Lower leg skin (tissue), 3 donors: ENCODE measurements around the gene DUSP2.

ENCODE experiments used
- POLR2A ChIP-seq, 2 donors: fragments of 450-650 bp; IDR thresholded peaks; one replicate each; pipeline ENCODE4 v1.6.1; 2016 to 2017; ENCODE audit warnings: antibody characterized with exemption in 2 of 2, mild to moderate bottlenecking in 1 of 2, moderate library complexity in 1 of 2
- TF ChIP-seq, protein P1 (sequence below), 3 donors: fragments of 450-650 bp; IDR thresholded peaks; one replicate each; pipeline ENCODE4 v1.5.1; 2016; ENCODE audit warnings: antibody characterized with exemption in 3 of 3, mild to moderate bottlenecking in 3 of 3, moderate library complexity in 2 of 3

DNA sequence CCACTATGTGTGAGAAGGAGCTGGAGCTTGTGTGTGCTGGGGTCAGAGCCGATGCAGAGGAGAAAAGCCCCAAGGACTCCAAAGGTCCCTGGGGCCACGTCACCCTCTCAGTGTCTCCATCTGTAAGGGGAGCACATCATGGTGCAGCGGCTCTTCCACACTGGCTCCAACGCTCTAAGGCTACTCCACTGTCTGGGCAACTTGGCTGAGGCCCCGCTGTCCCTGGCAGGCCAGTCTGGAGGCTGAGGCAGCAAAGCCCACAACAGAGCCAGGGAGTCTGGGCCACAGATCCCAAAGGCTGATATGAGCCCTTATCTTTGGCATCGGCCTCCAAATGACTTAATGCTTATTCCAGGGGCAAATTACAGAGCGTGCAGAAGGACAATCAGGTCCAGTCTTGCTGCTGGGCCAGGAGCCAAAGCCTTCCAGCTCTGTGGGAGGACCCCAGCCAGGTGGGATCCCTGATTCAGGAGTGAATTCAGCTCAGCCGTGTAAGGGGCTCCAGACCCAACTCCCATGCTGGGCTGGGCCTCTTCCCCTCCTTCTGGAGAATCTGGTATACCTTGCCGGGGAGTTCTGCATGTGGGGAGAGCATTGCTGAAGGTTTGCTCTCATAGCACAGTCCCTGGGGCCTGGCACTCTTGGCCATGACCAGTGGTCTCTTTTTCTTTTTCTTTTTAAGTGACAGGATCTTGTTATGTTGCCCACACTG, 1.8 kb upstream of the DUSP2 start:
- TF ChIP-seq, protein P1, sequence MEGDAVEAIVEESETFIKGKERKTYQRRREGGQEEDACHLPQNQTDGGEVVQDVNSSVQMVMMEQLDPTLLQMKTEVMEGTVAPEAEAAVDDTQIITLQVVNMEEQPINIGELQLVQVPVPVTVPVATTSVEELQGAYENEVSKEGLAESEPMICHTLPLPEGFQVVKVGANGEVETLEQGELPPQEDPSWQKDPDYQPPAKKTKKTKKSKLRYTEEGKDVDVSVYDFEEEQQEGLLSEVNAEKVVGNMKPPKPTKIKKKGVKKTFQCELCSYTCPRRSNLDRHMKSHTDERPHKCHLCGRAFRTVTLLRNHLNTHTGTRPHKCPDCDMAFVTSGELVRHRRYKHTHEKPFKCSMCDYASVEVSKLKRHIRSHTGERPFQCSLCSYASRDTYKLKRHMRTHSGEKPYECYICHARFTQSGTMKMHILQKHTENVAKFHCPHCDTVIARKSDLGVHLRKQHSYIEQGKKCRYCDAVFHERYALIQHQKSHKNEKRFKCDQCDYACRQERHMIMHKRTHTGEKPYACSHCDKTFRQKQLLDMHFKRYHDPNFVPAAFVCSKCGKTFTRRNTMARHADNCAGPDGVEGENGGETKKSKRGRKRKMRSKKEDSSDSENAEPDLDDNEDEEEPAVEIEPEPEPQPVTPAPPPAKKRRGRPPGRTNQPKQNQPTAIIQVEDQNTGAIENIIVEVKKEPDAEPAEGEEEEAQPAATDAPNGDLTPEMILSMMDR (IDR thresholded peaks at IDR 0.05): no peak
- TF ChIP-seq POLR2A (IDR thresholded peaks at IDR 0.05): no peak
